GM21825 (cell line): ENCODE data around the gene IRS4.

ENCODE experiments used
- ATAC-seq: cut with Tn5 transposase; IDR thresholded peaks from one replicate; pipeline ENCODE4 v1.9.1; 2021; ENCODE audit warnings: mild to moderate bottlenecking, moderate library complexity; ENCODE audit not compliant: unreplicated experiment

The IRS4 gene

GRCh38 chrX:108736509-108737479 is at the start of gene IRS4:
TSS of gene IRS4 (minus strand) at chrX:108736563.
- ATAC-seq: no peak

GRCh38 chrX:108772549-108772948 is 36.2 kb upstream of the IRS4 start:
- no peak for ATAC-seq

GRCh38 chrX:108763559-108763958 is 27.2 kb upstream of the IRS4 start:
- ATAC-seq: no peak

- ATAC-seq: no peak
These were observed 4.0 kb upstream of the IRS4 start for GRCh38 chrX:108740299-108740774.

- ATAC-seq: no peak
These were observed 1.4 kb upstream of the IRS4 start for GRCh38 chrX:108737754-108738153.

GRCh38 chrX:108735679-108736508 is 469 bp downstream of the IRS4 start:
- no peak for ATAC-seq

- no peak for ATAC-seq
These were observed 1.2 kb downstream of the IRS4 start for GRCh38 chrX:108735091-108735678.

- ATAC-seq: no peak
These were observed 1.9 kb downstream of the IRS4 start for GRCh38 chrX:108734426-108734825.

GRCh38 chrX:108732630-108733321 is 3.6 kb downstream of the IRS4 start:
- ATAC-seq: no peak

GRCh38 chrX:108731153-108731552 is 5.2 kb downstream of the IRS4 start:
- no peak for ATAC-seq

GRCh38 chrX:108726748-108727147 is 9.6 kb downstream of the IRS4 start:
- no peak for ATAC-seq

GRCh38 chrX:108722561-108722960 is 13.8 kb downstream of the IRS4 start:
- ATAC-seq: no peak

GRCh38 chrX:108712886-108713285 is 23.5 kb downstream of the IRS4 start:
- ATAC-seq: no peak

- ATAC-seq: no peak
These were observed 31.5 kb downstream of the IRS4 start for GRCh38 chrX:108704839-108705238.

GRCh38 chrX:108702530-108702929 is 33.8 kb downstream of the IRS4 start:
- no peak for ATAC-seq

GRCh38 chrX:108701633-108702032 is 34.7 kb downstream of the IRS4 start:
- no peak for ATAC-seq

GRCh38 chrX:108699368-108699767 is 37.0 kb downstream of the IRS4 start:
- no peak for ATAC-seq

- ATAC-seq: no peak
These were observed 39.7 kb downstream of the IRS4 start for GRCh38 chrX:108696690-108697089.
